ENCODE measurements around the gene RPTOR.

Gene RPTOR

GRCh38 chr17:80981929-80982425, 437.3 kb downstream of the RPTOR start:
- H4K20me1 ChIP-seq (ENCODE audit: insufficient read depth, low read length) = no peaks in the 10 kb centered on the region
- H2AFZ ChIP-seq (ENCODE audit: low read length) = no peak overlapping the region
- H3K9ac ChIP-seq (ENCODE audit: low read length) = no peak overlapping the region
- peaks cover 16% of the 10 kb centered on the region for H3K27me3 ChIP-seq (ENCODE audit: insufficient read depth, low read length)
- no peaks in the 10 kb centered on the region for H3K36me3 ChIP-seq (ENCODE audit: insufficient read depth, low read length)
- no peak overlapping the region for H3K4me3 ChIP-seq (ENCODE audit: low read depth, low read length, poor library complexity, severe bottlenecking)
- H3K79me2 ChIP-seq (ENCODE audit: insufficient read depth, low read length) = no peaks in the 10 kb centered on the region
- H3K9me2 ChIP-seq (ENCODE audit: low read depth, low read length) = no peaks in the 10 kb centered on the region
- H3K27ac ChIP-seq (ENCODE audit: low read depth, low read length, poor library complexity, severe bottlenecking) = no peak overlapping the region
- TF ChIP-seq EZH2 (IDR thresholded peaks at IDR 0.05; ENCODE audit: borderline replicate concordance, low read length) = no peak
- no peak for TF ChIP-seq CTCF (IDR thresholded peaks at IDR 0.05; ENCODE audit: low read length)
- no peaks in the 10 kb centered on the region for H3F3A ChIP-seq (ENCODE audit: insufficient read depth, low read length)
- H3K9me3 ChIP-seq (ENCODE audit: low read length) = no peaks in the 10 kb centered on the region
- no peak overlapping the region for H3K4me2 ChIP-seq (ENCODE audit: low read length)
- no peaks in the 10 kb centered on the region for H3K4me1 ChIP-seq (ENCODE audit: insufficient read depth, low read length, severe bottlenecking)

- no peaks in the 10 kb centered on the region for H3F3A ChIP-seq (ENCODE audit: insufficient read depth, low read length)
- H3K9ac ChIP-seq (ENCODE audit: low read length) = no peak overlapping the region
- H3K79me2 ChIP-seq (ENCODE audit: insufficient read depth, low read length) = no peaks in the 10 kb centered on the region
- no peak overlapping the region for H2AFZ ChIP-seq (ENCODE audit: low read length)
- TF ChIP-seq EZH2 (IDR thresholded peaks at IDR 0.05; ENCODE audit: borderline replicate concordance, low read length) = no peak
- no peak for TF ChIP-seq CTCF (IDR thresholded peaks at IDR 0.05; ENCODE audit: low read length)
- no peaks in the 10 kb centered on the region for H4K20me1 ChIP-seq (ENCODE audit: insufficient read depth, low read length)
- no peak overlapping the region for H3K4me2 ChIP-seq (ENCODE audit: low read length)
- H3K4me3 ChIP-seq (ENCODE audit: low read depth, low read length, poor library complexity, severe bottlenecking) = no peak overlapping the region
- H3K36me3 ChIP-seq (ENCODE audit: insufficient read depth, low read length) = no peaks in the 10 kb centered on the region
- H3K9me2 ChIP-seq (ENCODE audit: low read depth, low read length) = no peaks in the 10 kb centered on the region
- no peaks in the 10 kb centered on the region for H3K9me3 ChIP-seq (ENCODE audit: low read length)
- H3K27ac ChIP-seq (ENCODE audit: low read depth, low read length, poor library complexity, severe bottlenecking) = no peak overlapping the region
- no peaks in the 10 kb centered on the region for H3K4me1 ChIP-seq (ENCODE audit: insufficient read depth, low read length, severe bottlenecking)
- H3K27me3 ChIP-seq (ENCODE audit: insufficient read depth, low read length) = peaks cover 13% of the 10 kb centered on the region
These were observed 437.9 kb downstream of the RPTOR start for GRCh38 chr17:80982426-80982974.

- H4K20me1 ChIP-seq (ENCODE audit: insufficient read depth, low read length) = no peaks in the 10 kb centered on the region
- no peak overlapping the region for H3K9ac ChIP-seq (ENCODE audit: low read length)
- TF ChIP-seq CTCF (IDR thresholded peaks at IDR 0.05; ENCODE audit: low read length) = no peak
- no peak for TF ChIP-seq EZH2 (IDR thresholded peaks at IDR 0.05; ENCODE audit: borderline replicate concordance, low read length)
- no peaks in the 10 kb centered on the region for H3K9me2 ChIP-seq (ENCODE audit: low read depth, low read length)
- no peaks in the 10 kb centered on the region for H3K4me1 ChIP-seq (ENCODE audit: insufficient read depth, low read length, severe bottlenecking)
- H3K4me2 ChIP-seq (ENCODE audit: low read length) = no peak overlapping the region
- no peak overlapping the region for H2AFZ ChIP-seq (ENCODE audit: low read length)
- H3K79me2 ChIP-seq (ENCODE audit: insufficient read depth, low read length) = no peaks in the 10 kb centered on the region
- no peaks in the 10 kb centered on the region for H3K36me3 ChIP-seq (ENCODE audit: insufficient read depth, low read length)
- no peak overlapping the region for H3K4me3 ChIP-seq (ENCODE audit: low read depth, low read length, poor library complexity, severe bottlenecking)
- H3K27me3 ChIP-seq (ENCODE audit: insufficient read depth, low read length) = peaks cover 13% of the 10 kb centered on the region
- H3K27ac ChIP-seq (ENCODE audit: low read depth, low read length, poor library complexity, severe bottlenecking) = no peak overlapping the region
- no peaks in the 10 kb centered on the region for H3F3A ChIP-seq (ENCODE audit: insufficient read depth, low read length)
- no peaks in the 10 kb centered on the region for H3K9me3 ChIP-seq (ENCODE audit: low read length)
These were observed 438.9 kb downstream of the RPTOR start for GRCh38 chr17:80983545-80983944.

Measured in OCI-LY1 (cell line).